Neural progenitor cell (in vitro differentiated cells): ENCODE data around the gene TRPC4AP.

Experiments
- CTCF ChIP-seq: fragments of 200-600 bp; sonication (generic); IDR thresholded peaks from 2 replicates; pipeline ENCODE4 v1.5.1; 2017; ENCODE audit warnings: antibody characterized with exemption, mild to moderate bottlenecking
- EZH2 ChIP-seq: fragments of 200-600 bp; sonication (generic); IDR thresholded peaks from 2 replicates; pipeline ENCODE4 v1.6.1; 2017; ENCODE audit warnings: antibody characterized with exemption, mild to moderate bottlenecking, moderate library complexity

GRCh38 chr20:35025116-35025515 lies 67.5 kb downstream of the TRPC4AP start:
- TF ChIP-seq CTCF (no peak), EZH2 (no peak)
